NOMO-1 treated with dmso at 0.1 percent for 144 hours (cell line): ENCODE results near the gene TIMM9.
"Not testable (repeated sequence)": the region's sequence is repeated elsewhere in the genome, so short reads cannot be mapped to it uniquely, and the experiment has no call there.

Experiments
- DNase-seq: peaks from one replicate; lab custom pipeline; 2025; ENCODE audit not compliant: unreplicated experiment; lab: John Stamatoyannopoulos, UW

TIMM9 gene

DNA sequence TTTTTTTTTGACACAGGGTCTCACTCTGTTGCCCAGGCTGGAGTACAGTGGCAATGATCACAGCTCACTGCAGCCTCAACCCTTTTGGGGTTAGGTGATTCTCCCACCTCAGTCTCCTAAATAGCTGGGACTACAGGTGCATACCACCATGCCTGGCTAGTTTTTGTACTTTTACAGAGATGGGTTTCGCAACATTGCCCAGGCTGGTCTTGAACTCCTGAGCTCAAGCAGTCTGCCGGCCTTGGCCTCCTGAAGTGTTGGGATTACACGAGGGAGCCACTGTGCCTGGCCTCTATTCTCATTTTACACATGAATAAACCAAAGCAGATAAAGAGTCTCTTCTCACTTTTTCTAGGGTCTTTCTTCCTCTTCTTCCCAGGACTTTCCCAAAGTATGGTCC, 28.4 kb downstream of the TIMM9 start:
- no peak for DNase-seq

DNA sequence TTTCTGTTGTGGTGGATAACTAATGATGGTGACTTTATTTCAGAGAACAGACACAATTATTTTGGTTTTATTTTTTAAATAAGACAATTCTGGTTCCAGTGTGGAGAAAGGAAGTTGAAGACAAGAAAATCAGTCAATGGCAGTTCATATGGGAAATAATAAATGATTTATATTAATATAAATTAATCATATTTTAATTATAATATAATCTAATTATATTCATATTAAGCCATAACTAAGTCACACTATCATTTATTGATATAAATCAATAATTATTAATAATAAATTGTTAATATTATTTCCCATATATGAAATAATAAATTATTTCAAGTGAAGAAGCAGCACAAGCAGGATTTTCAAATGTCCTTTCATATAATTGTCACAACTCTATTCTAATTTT, 28.8 kb downstream of the TIMM9 start:
- DNase-seq, result no peak

DNA sequence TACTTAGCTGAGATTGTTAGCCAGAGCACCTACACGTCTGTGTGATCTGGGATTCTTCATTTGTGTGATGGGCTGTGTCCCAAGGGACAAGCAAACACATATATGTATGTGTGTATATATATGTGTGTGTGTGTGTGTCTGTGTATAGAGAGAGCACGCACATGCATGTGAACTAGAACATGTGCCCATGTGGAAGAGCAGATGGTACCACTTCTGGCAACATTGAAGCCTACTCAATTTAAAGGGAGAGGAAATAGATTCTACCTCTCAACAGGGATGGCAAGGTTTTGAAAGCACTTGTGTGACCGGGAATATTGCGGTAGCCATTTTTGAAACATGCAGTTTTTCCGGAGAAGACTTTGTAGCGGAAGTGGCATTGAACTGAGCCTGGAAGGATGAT, 30.2 kb downstream of the TIMM9 start:
- DNase-seq, result no peak

DNA sequence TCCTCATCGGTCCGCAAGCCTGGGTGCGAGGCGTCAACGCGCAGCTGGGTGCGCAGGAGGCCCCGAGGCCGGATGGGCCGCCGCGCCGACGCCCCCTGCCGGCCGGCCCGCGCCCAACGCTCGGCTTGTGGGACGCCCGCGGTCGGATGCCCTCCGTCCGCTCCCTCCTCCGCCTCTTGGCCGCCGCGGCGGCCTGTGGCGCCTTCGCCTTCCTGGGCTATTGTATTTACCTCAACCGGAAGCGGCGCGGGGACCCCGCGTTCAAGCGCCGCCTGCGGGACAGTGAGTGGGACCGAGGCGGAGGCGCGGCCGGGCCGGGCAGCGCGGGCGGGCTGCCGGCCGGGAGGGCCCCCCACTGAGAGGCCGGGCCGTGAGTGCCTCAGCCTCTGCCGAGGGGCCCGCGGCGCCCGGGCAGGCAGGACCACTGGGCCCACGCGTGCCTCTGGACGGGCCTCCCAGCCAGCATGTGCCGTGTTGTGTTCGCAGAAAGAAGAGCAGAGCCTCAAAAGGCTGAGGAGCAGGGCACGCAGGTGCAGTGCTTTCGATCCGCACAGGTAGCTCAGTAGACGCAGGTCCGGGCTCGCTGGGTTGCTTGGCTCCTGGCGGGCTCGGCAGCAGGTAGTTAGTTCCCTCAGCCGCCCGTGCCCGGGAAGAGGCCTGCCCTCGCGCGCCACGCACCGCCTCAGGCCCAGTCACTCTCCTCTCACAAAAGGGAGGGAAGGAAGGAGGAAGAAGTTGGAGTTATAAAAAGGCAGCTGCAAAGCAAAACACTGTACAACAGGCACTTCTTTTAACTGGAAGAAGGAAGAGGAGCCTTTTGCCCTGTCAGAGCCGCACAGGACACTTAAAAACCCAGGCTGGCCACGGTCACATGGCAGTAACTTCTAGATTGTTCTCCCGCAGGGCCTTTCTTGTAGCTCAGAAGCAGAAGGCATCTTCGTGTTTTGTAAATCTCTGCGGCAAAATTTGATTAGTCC, 31.2 kb downstream of the TIMM9 start, which contains the start of gene TOMM20L:
Gene TOMM20L (plus strand): TSS at position 119 of the 977 bp plus-strand sequence. CDS start 28 bp downstream, at position 147.
- peak; percentile 41 for DNase-seq

DNA sequence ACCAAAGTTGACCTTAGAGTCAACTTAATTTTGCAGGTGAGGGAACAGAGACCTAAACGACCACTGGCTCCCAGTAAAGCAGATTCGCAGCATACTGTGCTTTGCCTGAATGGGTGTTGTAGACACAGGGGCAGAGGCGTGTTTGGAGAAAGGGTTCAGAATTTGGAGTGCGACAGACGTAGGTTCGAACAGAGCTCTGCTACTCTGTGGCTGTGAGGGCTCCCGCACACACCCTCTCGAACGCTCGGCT, 31.8 kb downstream of the TIMM9 start:
- no peak for DNase-seq

DNA sequence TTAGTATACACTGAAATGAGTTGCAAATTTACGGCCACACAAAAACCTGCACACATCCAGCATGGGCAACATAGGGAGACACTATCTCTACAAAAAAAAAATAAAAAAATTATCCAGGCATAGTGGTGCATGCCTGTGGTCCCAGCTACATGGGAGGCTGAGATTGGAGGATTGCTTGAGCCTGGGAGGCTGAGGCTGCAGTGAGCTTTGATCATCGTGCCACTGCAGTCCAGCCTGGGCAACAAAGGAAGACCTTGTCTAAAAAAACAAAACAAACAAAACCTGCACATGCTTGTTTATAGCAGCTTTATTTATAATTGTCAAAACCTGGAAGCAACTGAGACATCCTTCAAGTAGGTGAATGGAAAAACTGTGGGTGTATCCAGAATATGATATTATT, 36.5 kb downstream of the TIMM9 start:
- DNase-seq, result no peak

DNA sequence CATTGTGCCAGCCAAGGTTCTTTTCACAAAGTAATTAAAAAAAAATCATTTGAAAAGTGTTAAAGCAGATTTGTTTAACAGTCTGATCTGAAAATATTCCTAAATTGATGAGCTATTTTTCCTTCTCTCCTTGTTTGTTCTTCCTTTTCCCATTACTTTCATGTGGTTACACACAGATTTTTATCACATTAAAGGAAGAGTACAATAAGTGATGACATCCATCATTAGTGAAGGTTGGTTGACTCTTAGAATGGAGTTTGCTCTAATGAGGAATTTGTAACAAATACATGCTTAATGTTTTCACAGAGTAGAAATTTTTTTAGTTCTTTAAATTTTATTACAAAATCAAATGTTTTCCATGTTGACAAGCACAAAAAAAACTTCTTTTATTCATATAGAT, 50.5 kb downstream of the TIMM9 start:
- DNase-seq, result no peak

DNA sequence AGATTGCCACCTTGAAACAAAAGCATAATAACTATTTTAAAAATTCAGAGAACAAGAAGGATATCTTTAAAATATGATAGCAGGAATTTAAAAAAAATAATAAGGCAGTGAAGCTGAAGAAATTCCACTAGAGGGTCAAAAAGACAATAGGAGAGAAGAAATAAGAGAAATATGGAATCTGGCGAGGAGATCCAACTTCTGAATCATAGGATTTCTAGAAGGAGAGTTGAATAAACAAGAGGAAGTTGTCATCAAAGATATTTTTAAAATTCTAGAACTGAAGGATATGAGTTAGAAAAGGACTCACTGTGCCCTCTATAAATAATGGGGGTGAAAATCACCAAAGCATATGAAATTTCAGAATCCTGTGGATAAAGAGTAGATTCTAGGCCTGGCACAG, 58.4 kb downstream of the TIMM9 start:
- DNase-seq, result no peak

DNA sequence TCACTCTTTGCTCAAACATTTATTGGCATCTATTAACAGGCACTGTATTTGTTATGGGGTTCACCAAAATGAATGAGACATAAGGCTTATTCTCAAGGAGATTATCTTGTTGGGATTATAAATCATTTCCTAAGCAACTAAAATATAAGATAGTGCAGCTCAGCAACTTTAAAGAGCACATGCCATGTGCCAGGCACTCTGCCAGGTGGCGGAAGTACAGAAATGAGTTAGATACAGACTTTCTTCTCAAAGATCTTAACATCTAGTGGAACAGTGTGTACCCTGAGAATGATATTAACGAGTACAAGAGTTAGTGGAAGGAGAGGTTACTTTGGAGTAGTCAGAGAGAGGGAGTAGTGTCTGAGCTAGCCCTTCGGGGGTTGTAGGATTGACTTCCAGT, 60.0 kb downstream of the TIMM9 start:
- no peak for DNase-seq

DNA sequence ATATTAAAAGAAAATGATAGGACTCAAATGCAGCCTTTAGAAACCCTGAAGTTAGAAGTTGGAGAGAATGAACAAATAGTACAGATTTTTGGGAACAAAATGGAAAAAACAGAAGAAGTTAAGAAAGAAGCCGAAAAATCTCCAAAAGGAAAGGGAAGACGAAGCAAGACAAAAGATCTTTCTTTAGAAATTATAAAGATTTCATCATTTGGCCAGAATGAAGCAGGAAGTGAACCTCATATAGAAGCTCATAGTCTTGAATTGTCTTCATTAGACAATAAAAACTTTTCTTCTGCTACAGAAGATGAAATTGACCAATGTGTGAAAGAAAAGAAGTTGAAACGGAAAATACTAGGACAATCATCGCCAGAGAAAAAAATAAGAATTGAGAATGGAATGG, 63.0 kb downstream of the TIMM9 start:
- no peak for DNase-seq

DNA sequence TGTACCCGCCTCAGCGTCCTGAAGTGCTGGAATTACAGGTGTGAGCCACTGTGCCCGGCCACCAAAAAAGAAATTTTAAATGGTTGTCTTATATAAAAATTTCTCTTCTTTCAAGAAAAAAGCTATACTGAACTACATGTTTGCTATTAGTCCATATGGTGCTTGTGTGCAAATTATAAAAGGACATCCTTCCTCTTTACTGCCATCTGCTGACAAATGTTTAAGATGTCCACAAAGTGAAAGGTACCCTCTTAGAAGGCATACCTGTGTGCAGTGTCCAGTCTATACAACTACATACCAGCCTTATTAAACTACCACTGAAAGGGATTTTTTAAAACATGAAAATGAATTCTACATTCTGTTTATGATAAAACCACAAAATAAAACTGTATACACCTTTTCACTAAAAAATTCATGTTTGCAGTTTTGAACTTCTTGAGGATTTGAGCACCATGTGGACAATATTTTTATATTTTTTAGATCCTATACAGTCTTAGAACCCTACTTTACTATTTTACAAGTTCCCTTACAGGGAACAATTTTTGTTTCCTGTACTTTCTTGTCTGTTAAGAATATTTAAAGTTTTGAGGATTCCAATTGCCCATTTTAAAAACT, 64.4 kb downstream of the TIMM9 start:
- no peak for DNase-seq

DNA sequence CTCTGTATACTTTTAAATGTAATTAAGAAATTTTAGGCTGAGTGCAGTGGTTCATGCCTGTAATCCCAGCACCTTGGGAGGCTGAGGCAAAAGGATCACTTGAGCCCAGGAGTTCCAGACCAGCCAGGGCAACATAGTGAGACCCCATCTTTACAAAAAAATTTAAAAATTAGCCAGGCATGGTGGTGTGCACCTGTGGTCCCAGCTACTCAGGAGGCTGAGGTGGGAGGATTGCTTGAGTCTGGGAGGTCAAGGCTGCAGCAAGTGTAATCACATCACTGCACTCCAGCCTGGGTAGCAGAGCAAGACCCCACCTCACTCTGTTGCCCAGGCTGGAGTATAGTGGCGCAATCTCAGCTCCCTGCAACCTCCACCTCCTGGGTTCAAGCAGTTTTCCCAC, 65.1 kb downstream of the TIMM9 start:
- not testable (repeated sequence) for DNase-seq
